Smooth muscle cell (in vitro differentiated cells): Measurements from ENCODE around the gene ZFYVE9. TPM values are rescaled to one million over a fixed set of nuclear protein-coding genes. Genes with fewer than 3 reads are reported as not detected.

Experiments
- DNase-seq: peaks from one replicate; lab custom pipeline; 2025; ENCODE audit not compliant: unreplicated experiment; lab: John Stamatoyannopoulos, UW
- H2AFZ ChIP-seq: fragments of 200-600 bp; sonication (generic); 2 replicates; pipeline ENCODE4 v1.6.0; 2016; ENCODE audit warnings: antibody characterized with exemption, low read depth, mild to moderate bottlenecking
- H3F3A ChIP-seq: fragments of 200-600 bp; sonication (generic); 2 replicates; pipeline ENCODE4 v1.6.0; 2017; ENCODE audit warnings: antibody characterized with exemption, low read depth
- H3K27ac ChIP-seq: fragments of 200-600 bp; sonication (generic); 2 replicates; pipeline ENCODE4 v1.5.1; 2016; ENCODE audit warnings: low read depth, mild to moderate bottlenecking
- H3K27me3 ChIP-seq: fragments of 200-600 bp; sonication (generic); 2 replicates; pipeline ENCODE4 v1.6.1; 2016; ENCODE audit warnings: low read depth, mild to moderate bottlenecking
- H3K36me3 ChIP-seq: fragments of 200-600 bp; sonication (generic); 2 replicates; pipeline ENCODE4 v1.5.1; 2016; ENCODE audit warnings: low read depth
- H3K4me1 ChIP-seq: fragments of 200-600 bp; sonication (generic); 2 replicates; pipeline ENCODE4 v1.5.1; 2016; ENCODE audit warnings: low read depth
- H3K4me2 ChIP-seq: fragments of 200-600 bp; sonication (generic); 2 replicates; pipeline ENCODE4 v1.6.0; 2016; ENCODE audit warnings: mild to moderate bottlenecking
- H3K4me3 ChIP-seq: fragments of 200-600 bp; sonication (generic); 2 replicates; pipeline ENCODE4 v1.5.1; 2016; ENCODE audit warnings: mild to moderate bottlenecking
- H3K79me2 ChIP-seq: fragments of 200-600 bp; sonication (generic); 2 replicates; pipeline ENCODE4 v1.6.0; 2016; ENCODE audit warnings: low read depth, mild to moderate bottlenecking
- H3K9ac ChIP-seq: fragments of 200-600 bp; sonication (generic); 2 replicates; pipeline ENCODE4 v1.6.0; 2016; ENCODE audit warnings: low read depth
- H3K9me3 ChIP-seq: fragments of 200-600 bp; sonication (generic); replicated peaks from 2 replicates; pipeline ENCODE4 v1.5.1; 2016; ENCODE audit warnings: low read depth
- H4K20me1 ChIP-seq: fragments of 200-600 bp; sonication (generic); 2 replicates; pipeline ENCODE4 v1.6.0; 2016; ENCODE audit warnings: low read depth
- WGBS: methylation state at CpG from one replicate; pipeline ENCODE4 v1.1.7; 2016; ENCODE audit warnings: low lambda C conversion rate; 5-methylcytosine and 5-hydroxymethylcytosine counted together
- polyA plus RNA-seq: library from polyadenylated mRNA; unstranded; fragments of >200 nt; fragmentation: Nextera tagmentation; extraction: Ambion mirVana; gene quantifications from 2 replicates; pipeline ENCODE4 v1.2.1, GENCODE V29; 2016
- total RNA-seq: library from RNA; depleted of rRNA; stranded (reverse); fragments of >200 nt; gene quantifications from 2 replicates; pipeline ENCODE4 v1.2.3, GENCODE V29; 2014
- TF ChIP-seq, protein P1 (sequence below): fragments of 200-600 bp; sonication (generic); IDR thresholded peaks from 2 replicates; pipeline ENCODE4 v1.5.1; 2017; ENCODE audit warnings: borderline replicate concordance, mild to moderate bottlenecking, antibody characterized with exemption; ENCODE audit not compliant: insufficient read depth, poor library complexity, severe bottlenecking

The ZFYVE9 gene
- total and polyA plus RNA-seq, 2 experiments from 2014 or later = 2.7 to 19.1 TPM

DNA sequence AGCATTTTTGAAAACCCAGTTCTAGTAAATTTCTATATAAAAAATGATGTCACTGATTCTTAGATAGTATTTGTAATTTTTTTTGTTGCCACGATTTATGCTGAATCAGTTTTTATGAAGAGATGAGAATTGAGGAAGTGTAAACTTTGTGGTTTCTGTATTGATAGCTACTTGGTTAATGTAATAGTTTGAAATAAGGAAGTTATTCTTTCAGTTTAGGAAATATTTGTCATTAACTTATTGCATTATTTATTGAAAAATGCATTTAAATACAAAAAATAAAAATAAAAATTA is 97.8 kb downstream of the ZFYVE9 start:
- Histone ChIP-seq H3K4me3 (no peak overlapping the region), H3K9me3 (no peaks in the 10 kb centered on the region), H3K36me3 (no peaks in the 10 kb centered on the region), H4K20me1 (peaks cover 3% of the 10 kb centered on the region), H3K4me2 (no peak overlapping the region), H3K9ac (no peak overlapping the region), H3K27me3 (no peaks in the 10 kb centered on the region), H3K4me1 (no peaks in the 10 kb centered on the region), H3K27ac (no peak overlapping the region), H2AFZ (no peak overlapping the region), H3F3A (no peaks in the 10 kb centered on the region), H3K79me2 (peaks cover 5% of the 10 kb centered on the region)
- 83% methylated on average over 1 of the region's 1 CpG for WGBS
- DNase-seq = no peak
- TF ChIP-seq, protein P1, sequence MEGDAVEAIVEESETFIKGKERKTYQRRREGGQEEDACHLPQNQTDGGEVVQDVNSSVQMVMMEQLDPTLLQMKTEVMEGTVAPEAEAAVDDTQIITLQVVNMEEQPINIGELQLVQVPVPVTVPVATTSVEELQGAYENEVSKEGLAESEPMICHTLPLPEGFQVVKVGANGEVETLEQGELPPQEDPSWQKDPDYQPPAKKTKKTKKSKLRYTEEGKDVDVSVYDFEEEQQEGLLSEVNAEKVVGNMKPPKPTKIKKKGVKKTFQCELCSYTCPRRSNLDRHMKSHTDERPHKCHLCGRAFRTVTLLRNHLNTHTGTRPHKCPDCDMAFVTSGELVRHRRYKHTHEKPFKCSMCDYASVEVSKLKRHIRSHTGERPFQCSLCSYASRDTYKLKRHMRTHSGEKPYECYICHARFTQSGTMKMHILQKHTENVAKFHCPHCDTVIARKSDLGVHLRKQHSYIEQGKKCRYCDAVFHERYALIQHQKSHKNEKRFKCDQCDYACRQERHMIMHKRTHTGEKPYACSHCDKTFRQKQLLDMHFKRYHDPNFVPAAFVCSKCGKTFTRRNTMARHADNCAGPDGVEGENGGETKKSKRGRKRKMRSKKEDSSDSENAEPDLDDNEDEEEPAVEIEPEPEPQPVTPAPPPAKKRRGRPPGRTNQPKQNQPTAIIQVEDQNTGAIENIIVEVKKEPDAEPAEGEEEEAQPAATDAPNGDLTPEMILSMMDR = no peak

DNA sequence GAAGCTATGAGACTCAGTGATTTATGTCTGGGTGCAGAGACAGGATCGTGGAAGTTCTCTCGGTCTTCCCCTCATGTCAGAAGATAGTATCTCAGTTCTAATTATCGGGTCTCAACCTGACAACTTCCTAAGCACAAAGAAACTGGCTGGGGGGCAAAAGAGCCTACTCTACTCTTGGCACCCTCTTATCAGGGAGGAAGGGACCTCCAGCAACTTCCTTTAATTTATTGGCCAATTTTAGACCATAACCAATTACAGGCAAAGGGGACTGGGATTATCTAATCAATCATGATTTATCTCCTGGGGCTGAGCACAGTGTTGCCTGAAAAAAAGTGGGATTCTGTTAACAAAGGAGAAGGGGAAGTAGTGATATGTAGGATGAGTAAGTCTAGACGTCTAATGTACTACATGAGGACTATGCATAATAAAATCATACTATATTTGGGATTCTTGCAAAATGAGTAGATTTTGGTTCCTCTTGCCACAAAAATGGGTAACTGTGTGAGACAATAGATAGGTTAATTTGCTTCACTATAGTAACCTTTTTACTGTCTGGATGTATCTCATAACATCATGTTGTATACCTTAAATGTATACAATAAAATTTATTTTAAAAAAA is 98.8 kb downstream of the ZFYVE9 start:
- H3K36me3 ChIP-seq = no peaks in the 10 kb centered on the region
- no peaks in the 10 kb centered on the region for H3K27me3 ChIP-seq
- H3K79me2 ChIP-seq = peaks cover 5% of the 10 kb centered on the region
- H3F3A ChIP-seq = no peaks in the 10 kb centered on the region
- H3K9ac ChIP-seq = no peak overlapping the region
- 25% methylated on average over 4 of the region's 4 CpGs for WGBS
- H4K20me1 ChIP-seq = peaks cover 3% of the 10 kb centered on the region
- no peak overlapping the region for H3K4me2 ChIP-seq
- no peaks in the 10 kb centered on the region for H3K4me1 ChIP-seq
- no peak overlapping the region for H3K4me3 ChIP-seq
- no peak for DNase-seq
- H3K9me3 ChIP-seq = no peaks in the 10 kb centered on the region
- H3K27ac ChIP-seq = no peak overlapping the region
- H2AFZ ChIP-seq = no peak overlapping the region
- TF ChIP-seq, protein P1 = no peak

DNA sequence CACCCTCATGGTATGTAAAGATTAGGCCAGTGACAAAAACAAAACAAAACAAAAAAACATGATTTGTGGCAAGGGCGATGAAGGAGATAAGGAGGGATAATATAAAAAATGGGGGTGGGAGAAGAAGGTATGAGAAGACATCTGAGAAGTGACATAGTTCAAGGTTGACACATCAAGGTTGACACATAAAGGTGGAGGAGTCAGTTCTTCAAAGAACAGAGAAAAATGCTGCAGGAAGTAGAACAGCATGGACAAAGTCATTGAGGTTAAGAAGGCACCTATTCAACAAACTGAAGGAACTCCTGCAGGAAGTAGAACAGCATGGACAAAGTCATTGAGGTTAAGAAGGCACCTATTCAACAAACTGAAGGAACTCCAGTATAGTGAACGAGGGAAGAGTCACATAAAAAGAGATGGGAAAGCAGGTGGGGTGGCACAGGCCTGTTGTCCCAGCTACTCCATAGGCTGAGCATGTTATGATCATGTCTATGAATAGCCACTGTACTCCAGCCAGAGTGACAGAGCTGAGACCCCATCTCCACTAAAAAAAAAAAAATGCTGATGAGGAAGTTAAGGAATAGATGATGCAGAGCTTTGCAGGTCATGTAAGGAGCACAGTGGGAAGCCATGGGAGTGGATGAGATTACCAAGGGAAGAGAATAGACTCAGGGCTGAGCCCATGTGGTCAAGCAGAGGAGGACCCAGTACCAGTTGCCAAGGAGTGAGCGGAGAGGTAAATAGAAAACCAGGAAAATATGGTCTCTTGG is 101.5 kb downstream of the ZFYVE9 start:
- Histone ChIP-seq H3K9me3 (no peaks in the 10 kb centered on the region), H2AFZ (no peak overlapping the region), H3K27me3 (no peaks in the 10 kb centered on the region), H3K27ac (no peak overlapping the region), H3K4me3 (no peak overlapping the region), H3K4me1 (no peaks in the 10 kb centered on the region), H3K36me3 (no peaks in the 10 kb centered on the region), H3F3A (no peaks in the 10 kb centered on the region), H3K4me2 (no peak overlapping the region), H3K9ac (no peak overlapping the region), H4K20me1 (no peaks in the 10 kb centered on the region), H3K79me2 (peaks cover 5% of the 10 kb centered on the region)
- TF ChIP-seq, protein P1 = no peak
- DNase-seq = no peak
- WGBS = 94% methylated on average over 3 of the region's 3 CpGs

DNA sequence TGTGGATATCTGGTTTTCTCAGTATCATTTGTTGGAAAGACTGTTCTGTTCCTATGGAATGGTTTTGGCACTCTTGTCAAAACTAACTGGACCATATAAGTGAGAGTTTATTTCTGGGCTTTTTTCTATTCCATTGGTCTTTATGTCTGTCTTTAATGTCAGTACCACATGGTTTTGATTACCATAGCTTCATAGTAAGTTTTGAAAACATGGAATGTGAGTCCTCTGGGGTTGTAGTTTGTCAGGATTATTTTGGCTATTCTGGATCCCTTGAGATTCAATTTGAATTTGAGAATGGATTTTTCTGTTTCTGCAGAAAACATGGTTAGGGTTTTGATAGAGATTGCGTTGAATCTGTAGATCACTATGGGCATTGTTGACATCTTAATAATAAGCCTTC is 107.9 kb downstream of the ZFYVE9 start:
- H4K20me1 ChIP-seq = peaks cover 7% of the 10 kb centered on the region
- H3K4me2 ChIP-seq = no peak overlapping the region
- H3K4me3 ChIP-seq = no peak overlapping the region
- no peak overlapping the region for H3K9ac ChIP-seq
- H3K36me3 ChIP-seq = no peaks in the 10 kb centered on the region
- H3K27me3 ChIP-seq = no peaks in the 10 kb centered on the region
- no peak for DNase-seq
- WGBS = 98% methylated on average over 1 of the region's 1 CpG
- no peak overlapping the region for H3K27ac ChIP-seq
- no peaks in the 10 kb centered on the region for H3K79me2 ChIP-seq
- no peaks in the 10 kb centered on the region for H3F3A ChIP-seq
- TF ChIP-seq, protein P1 = no peak
- H3K9me3 ChIP-seq = no peaks in the 10 kb centered on the region
- H2AFZ ChIP-seq = no peak overlapping the region
- no peaks in the 10 kb centered on the region for H3K4me1 ChIP-seq
